ENCODE data around the gene TMPRSS2.

Gene TMPRSS2

DNA sequence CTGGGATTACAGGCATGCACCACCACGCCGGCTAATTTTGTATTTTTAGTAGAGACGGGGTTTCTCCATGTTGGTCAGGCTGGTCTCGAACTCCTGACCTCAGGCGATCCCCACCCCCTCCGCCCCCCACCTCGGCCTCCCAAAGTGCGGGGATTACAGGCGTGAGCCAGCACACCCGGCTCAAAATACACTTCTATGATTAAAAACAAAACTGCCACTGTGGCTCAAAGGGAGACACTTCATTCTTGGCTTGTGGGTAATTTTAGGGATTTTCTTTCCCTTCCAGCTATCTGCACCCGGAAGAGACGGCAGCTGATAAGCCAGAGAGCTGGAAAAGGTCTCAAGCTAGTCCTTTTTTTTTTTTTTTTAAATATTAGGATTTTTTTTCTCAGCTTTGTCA lies 24.5 kb downstream of the TMPRSS2 start:
- no peak for DNase-seq (ENCODE audit: insufficient read length, low spot score)
- no peak for FAIRE-seq

DNA sequence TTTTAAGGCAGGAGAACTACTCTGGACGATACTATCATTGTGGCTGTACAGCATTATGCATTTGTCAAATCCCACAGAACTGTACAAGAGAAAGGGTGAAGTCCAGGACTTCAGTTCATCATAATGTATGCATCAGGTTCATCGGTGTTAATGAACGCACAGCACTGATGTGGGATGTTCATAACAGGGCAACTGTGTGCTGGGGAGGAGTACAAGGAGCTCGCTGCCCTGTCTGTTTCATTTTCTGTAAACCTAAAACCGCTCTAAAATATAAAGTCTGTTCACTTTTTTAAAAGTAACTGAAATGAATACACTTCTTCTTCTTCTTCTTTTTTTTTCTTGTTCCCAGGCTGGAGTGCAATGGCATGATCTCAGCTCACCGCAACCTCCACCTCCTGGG lies 25.0 kb downstream of the TMPRSS2 start:
- DNase-seq (ENCODE audit: insufficient read length, low spot score) = no peak
- no peak for FAIRE-seq

DNA sequence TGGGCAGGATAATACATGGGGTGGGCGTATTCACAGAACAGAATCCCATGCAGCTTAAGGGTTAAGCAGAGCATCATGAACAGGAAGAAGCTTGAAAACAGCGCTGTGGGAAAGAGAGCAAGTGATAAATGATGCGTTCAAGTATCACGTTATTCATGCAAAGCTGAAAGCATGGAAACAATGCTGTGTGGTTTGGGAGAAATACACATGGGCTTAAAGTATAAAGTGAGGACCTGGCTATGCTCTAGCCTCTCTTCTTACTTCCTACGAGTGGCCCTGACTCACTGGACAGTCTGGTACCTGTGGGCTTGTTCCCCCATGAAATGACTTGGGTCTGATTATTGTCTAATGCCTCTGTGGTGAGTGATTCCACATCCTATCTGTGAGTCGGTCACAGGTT lies 25.7 kb downstream of the TMPRSS2 start:
- no peak for FAIRE-seq
- no peak for DNase-seq (ENCODE audit: insufficient read length, low spot score)

DNA sequence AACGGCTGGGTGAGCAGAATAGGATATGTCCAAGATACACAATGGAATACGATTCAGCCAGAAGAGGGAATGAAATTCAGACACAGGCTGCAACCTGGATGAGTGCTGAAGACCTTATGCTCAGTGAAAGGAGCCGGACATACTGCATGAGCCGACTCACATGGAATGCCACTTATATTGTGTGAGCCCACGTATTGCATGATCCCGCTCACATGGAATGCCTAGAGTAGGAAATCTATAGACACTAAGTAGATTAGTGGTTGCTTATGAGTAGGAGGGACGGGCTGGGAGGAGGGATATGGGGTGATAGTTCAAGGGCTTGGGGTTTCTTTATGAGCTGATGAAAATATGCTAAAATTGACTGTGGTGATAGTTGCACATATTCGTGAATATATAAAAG lies 26.8 kb downstream of the TMPRSS2 start:
- FAIRE-seq (no peak), DNase-seq (ENCODE audit: insufficient read length, low spot score) (no peak)

DNA sequence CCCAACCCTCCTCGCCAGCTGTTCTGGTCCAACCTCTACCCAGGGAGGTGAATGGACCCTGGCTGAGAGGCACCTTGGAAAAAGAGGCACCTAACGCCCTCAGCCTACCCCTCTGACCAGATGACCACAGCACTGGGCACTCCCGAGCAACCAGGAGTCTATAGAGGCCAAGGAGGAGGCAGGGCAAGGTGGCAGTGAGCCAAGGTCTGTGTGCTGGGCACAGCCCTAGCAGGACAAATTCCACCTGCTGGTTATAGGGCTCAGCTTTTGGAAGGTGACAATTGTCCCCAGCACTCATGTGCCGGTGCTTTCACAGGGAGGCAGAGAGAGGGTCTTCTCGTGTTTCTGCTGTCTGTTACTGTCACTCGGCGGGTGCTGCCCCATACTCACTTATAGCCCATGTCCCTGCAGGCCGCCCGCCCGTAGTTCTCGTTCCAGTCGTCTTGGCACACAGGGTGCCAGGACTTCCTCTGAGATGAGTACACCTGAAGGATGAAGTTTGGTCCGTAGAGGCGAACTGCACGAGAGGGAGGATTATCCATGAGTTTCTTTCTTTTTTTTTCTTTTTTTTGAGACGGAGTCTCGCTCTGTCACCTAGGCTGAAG lies 27.8 kb downstream of the TMPRSS2 start:
- FAIRE-seq (no peak), DNase-seq (ENCODE audit: insufficient read length, low spot score) (no peak)

DNA sequence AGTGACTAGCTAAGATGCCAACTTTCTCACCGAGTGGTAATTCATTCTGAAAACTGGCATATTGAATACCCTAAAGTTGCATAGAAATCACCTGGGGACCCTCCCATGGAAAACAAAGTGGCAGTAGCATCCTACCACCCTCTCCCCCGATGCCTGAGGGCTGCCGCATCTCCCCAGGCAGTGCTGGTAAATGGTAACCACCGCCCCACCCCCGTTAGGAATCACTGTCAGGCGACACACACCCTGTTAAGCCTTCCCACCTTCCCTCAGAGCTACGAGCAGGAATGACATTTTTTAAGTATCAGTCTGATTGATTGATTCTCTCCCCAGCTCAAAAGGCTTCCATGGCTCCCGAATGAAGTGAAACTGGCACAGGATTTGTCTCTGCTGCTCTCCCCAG lies 28.3 kb downstream of the TMPRSS2 start:
- DNase-seq (ENCODE audit: insufficient read length, low spot score) = no peak
- FAIRE-seq = no peak

DNA sequence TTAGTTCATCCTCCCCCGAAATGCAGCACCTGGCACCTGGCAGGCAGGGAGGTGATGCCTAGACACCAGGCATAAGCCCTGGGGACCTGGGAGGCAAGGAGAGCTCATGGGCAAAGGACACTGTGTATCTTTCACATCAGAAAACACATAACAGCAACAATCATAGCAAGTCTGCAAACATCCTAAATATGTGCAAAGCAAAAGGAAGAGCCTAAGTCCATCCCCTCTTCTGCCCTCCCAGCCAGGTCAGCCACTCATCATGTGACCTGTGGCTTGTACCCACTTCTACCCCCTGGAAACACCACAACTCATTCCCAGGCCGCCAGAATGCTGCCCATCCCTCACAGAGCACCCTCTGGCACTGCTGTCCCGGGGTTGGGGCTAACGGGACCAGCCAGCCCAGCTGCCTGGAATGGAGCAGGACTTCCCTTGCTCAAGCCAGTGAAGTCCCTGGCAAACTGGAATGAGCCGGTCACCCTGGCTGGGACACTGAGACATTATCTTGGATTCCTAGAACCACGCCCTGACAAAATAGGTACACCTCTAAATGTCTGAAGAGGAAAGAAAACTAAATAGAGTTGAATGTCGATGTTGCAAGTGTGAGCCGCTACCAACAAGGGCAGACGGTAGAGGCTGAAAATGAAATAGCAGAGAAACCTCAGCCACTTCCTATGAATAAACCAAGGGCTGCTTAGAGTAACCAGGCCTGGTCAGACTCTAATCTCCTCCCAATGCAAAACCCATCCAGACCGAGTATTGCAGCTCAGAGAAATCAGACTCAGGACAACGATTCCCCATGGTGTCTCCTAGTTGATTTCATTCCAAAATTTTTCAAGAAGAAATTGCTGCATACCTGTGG lies 29.4 kb downstream of the TMPRSS2 start:
- no peak for FAIRE-seq
- DNase-seq (ENCODE audit: insufficient read length, low spot score) = no peak

DNA sequence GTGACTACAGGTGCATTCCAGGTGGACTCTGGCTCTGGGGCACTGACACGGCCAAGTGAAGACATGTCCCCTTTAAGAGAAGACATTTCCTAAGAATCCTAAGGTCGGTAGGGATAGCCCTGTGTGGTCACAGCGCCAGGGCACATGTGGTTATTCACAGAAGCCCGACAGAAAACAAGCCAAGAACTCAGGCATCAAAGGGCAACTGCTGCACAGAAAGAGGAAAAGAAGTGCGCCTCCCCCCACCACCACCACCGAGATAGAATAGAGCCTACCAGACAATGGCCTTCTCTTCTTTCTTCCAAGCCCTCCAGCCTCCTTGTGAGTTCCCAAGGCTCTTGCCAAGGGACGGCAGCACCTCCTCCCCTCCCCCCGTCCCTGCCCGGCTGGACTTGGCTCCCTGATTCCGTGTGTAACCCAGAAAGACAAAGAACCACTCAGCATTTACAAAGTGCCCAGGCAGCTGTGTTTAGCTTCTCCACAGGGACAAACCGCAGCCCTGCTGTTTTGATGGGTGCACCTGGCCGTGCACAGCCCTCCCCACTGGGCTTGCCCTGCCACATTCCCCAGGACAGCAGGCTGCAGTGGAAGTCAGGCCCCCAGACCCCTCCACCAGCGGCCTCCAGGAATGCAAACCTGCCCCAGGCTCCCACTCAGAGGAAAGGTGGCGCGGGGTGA lies 30.2 kb downstream of the TMPRSS2 start:
- FAIRE-seq = no peak
- DNase-seq (ENCODE audit: insufficient read length, low spot score) = no peak

DNA sequence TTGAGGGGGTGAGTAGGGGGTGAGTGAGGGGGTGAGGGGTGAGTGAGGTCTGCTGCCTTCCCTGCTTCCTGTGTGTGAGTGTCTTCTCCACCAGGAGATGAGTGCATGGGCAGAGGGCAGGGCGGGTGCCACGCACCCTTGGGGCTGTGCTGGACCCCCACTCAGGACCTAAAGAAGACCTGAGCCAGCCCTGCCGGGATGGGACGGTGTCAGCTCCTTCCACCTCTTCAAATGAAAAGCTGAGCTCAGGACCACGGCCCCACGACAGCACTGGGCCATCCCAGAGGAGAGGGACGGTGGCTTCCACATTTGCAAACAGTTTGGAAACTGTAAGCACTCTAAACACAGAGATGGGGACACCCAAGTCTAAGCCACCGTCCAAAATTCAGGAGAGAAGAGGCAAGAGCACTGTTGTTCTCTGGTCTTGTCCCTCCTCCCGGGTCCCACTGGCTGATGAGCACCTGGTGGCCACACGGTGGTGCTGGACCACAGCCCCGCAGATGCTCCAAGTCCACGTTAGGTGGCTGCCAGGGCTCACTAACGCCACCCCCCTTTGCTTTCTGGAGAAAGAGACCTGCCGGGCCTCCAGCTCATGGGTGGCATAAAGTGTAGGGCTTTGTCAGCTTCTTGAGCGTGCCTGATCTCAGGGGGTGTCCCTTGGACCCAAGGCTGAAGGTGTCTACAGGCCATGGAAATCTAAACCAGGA lies 32.1 kb downstream of the TMPRSS2 start:
- FAIRE-seq (no peak), DNase-seq (ENCODE audit: insufficient read length, low spot score) (no peak)

DNA sequence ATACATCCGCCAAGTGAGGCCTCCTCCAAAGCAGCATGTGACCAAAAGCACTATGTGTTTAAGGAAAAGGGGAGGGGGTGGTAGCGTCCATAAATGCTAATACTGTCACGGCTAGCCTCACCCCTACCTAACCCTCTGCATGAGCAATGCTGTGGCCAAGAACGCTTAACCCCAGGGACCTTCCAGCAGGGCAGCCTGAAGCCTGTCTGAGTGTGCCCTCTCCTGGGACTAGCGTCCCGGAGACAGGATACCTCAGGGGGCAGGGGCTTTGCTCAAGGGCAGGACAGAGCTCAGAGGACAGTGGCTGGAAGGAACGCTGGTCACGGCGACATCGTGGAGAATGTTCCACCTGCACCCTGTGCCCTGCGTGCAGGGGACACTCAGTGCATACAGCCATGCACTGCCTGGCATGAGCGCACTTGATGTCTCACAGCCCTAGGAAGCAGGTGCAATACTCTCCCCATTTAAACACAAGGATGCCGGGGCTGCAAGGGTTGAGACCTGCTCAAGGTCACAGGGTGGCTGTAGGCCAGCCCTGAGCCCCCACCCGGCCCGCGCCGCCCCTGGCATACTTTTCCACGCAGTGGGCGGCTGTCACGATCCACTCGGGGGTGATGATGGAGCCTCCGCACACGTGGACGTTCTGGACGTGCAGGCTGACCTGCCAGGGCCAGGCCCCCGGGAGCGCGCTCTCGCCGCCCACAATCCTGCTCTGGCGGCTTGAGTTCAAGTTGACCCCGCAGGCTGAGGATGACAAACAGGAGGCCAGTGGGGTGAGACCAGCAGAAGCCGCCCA lies 35.0 kb downstream of the TMPRSS2 start:
- FAIRE-seq (no peak), DNase-seq (ENCODE audit: insufficient read length, low spot score) (no peak)

DNA sequence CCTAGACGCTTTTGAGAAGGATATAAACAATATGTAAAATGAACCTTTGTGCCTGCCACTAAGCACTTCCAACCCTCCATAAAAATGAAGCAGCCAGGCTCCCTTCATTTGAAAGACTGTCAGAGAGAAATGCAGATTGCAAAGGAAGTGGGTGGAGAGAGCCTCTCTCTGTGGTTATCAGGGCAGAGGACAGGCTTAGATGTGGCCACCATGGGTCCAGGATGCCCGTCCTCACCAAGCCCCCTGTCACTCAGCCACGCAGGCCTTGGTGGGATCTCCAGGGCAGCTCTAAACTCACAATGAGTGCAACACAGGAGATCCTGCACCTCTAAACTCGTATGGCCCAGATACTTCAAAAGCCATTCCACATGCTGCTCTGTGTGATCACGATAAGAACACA lies 37.9 kb downstream of the TMPRSS2 start:
- DNase-seq (ENCODE audit: insufficient read length, low spot score) (no peak), FAIRE-seq (no peak)

DNA sequence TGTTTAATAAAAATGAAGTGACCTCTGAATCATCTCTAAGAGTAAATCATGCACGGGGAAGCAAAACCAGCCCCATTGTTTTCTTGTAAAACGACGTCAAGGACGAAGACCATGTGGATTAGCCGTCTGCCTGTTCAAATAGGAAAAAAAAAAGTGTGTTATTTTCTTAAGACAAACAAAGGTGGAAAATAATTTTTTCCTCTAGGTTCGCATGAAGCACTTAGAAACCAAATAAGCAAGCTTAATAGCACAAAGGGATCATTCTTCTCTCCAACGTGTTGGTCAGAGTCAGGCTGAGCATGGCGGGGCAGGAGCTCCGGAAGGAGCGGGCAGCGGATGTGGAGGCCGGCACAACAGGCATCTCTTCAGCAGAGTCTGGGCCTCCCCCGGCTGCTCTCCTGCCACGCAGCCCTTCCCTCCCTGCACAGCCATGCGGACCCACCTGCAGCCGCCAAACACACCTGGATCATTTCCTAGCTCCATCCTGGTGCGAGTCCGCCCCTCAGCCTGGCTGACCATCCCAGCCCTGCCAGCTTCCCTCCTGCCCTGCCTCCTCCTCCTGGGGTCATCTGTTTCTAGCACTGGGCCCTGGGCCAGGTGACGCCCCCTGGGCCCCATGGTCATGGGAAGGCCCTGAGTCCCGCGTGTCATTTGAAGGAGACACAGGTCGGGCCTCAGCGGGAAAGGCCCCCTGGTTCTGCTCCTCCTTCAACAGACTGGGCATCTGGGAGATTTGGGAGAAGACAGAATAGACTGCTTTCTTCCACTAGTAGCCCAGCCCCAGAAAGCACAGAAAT lies 41.7 kb downstream of the TMPRSS2 start:
- no peak for DNase-seq (ENCODE audit: insufficient read length, low spot score)
- no peak for FAIRE-seq

DNA sequence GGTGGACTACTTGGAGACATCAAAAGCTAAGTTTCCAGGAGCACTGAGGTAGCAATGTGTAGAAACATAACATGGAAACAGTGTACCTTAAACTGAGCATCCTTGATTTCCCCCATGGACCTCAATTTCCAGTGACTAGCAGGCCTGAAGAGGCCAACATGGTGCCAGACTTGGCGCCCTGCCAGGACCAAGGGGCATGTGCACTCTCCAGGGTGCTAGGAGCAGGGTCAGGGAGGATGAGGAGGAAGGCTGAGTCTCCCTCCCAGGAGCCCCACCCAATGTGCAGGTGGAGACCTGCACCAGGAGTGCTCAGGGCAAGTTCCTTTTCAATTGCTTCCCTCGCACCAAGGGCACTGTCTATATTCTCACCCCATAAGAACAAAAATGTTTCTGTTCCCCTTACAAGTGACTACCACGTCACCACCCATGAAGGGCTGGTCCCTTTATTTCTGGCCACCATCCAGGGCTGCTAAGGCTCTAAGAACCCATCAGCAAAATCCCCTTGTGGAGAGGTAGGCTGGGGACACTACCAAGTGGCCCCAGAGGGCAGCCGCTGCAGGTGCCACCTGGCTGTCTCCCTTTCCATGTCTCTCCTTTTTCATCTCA lies 42.7 kb downstream of the TMPRSS2 start:
- DNase-seq (ENCODE audit: insufficient read length, low spot score) = no peak
- no peak for FAIRE-seq

DNA sequence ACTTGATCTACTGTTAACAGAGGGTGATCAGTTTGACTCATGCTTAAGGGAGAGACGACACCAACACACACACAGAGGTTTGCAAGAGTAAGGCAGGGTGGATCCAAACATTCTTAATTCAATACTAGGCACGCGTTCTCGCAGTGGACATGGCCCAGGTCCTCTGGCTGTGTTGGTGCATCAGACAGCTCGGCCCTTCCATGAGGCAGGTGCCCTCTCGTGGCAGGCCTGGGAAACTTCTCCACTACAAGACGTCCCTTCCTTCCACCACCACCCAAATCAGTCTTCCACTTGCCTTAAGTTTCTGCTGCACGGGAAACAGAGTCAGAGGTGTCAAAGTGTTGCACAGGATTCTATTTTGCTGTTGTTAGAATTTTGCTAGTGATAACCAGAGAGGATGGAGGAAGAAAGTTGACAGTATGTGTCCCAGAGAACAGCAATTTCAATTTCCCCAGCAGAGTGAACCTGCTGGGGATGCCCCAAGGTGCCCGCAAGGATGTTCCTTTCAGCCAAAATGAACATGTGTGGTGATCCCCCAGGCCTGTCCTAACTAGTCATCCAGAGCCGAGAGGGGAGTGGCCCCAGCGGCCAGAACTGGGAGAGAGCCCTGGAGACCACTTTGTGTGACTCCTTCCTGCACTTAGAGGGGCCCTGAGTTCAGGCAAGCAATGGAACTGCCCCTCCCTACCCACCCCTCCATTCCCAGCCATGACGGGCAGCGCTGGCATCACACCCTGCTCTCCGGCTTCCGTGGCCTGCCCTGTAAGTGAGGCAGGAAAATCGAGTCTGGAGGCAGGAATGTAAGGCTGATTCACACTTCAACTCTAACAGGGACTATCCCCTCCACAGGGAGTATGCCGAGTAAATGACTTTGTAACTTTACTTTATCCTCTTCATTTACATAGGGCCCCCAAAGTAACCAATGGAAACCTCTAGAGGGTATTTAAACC lies 47.1 kb downstream of the TMPRSS2 start:
- DNase-seq (ENCODE audit: insufficient read length, low spot score) (peak; percentile 52), FAIRE-seq (peak; percentile 74)

DNA sequence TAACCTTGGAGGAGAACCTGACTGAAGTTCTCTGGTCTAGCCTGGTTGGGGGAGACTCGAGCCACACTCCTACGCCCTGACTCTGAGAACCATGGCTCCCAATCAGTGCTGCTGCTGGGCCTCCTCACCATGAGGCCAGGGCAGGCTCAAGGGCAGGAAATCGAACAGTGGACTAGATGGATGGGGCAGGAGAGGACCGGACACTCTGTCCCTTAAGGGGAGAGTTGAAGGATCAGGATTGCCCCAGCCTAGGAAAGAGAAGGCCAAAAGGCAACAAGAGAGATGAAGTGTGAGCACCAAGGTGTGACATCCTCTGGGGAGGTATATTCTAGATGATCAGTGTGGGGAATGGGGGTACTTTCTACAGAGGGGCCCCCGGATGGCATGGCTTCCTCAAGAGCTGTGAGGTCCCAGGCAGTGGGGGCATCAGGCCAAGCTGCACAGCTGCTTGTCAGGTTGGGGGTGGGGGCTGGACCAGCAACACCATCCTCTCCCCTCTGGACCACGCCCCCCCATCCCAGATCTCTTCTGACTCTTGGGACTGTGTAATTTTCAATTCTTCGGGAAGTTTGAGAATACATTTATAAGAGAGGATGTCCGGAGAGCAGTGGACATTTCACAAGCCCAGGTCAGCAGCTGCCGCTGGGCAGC lies 47.9 kb downstream of the TMPRSS2 start:
- FAIRE-seq (no peak), DNase-seq (ENCODE audit: insufficient read length, low spot score) (no peak)

DNA sequence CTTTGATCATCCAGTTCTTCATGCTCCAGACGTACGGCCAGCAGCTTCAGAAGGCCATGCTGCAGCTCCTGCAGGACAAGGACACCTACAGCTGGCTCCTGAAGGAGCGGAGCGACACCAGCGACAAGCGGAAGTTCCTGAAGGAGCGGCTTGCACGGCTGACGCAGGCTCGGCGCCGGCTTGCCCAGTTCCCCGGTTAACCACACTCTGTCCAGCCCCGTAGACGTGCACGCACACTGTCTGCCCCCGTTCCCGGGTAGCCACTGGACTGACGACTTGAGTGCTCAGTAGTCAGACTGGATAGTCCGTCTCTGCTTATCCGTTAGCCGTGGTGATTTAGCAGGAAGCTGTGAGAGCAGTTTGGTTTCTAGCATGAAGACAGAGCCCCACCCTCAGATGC lies 49.4 kb downstream of the TMPRSS2 start:
- DNase-seq (ENCODE audit: insufficient read length, low spot score) = no peak
- no peak for FAIRE-seq

DNA sequence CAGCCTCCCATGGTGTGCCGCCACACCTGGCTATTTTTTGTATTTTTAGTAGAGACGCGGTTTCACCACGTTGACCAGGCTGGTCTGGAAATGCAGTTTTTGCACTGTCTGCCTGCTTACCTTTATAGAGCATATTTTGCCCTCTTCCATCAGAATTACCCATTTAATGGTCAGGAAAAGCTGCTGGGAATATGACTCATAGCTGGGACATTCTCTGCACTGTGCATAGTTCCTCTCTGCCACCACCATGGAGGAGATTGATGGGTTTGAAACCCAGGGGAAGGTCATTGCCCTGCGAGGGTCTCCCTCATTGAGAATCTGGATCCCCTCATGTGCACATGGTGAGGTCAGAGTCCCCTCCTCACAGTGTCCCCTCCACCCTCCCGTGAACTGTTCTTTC lies 49.8 kb downstream of the TMPRSS2 start:
- no peak for FAIRE-seq
- DNase-seq (ENCODE audit: insufficient read length, low spot score) = no peak

DNA sequence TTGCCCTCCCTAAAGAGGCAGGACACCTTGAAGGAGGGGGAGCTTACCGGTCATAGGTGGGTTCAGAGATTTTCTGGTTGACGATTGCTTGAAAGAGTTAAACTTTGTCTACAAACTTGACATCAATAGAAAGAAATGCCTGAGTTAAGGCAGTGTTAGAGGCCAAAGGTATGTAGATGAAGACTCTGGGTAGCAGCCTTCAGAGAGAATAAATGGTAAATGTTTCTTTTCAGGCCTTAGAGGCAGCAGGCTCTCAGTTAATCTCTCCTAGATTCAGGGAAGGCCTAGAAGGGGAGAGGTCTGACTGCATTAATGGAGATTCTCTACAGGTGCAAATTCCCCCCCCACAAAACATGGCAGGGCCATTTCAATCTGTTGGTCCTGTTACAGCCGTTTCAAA lies 54.2 kb downstream of the TMPRSS2 start:
- DNase-seq (ENCODE audit: insufficient read length, low spot score) (no peak), FAIRE-seq (no peak)

All from HTR-8/SVneo (cell line).